ENCODE results near the gene PFN1.
A peak's percentile ranks its signal among the peaks of the same experiment; 100 is the strongest.

Gene PFN1

DNA sequence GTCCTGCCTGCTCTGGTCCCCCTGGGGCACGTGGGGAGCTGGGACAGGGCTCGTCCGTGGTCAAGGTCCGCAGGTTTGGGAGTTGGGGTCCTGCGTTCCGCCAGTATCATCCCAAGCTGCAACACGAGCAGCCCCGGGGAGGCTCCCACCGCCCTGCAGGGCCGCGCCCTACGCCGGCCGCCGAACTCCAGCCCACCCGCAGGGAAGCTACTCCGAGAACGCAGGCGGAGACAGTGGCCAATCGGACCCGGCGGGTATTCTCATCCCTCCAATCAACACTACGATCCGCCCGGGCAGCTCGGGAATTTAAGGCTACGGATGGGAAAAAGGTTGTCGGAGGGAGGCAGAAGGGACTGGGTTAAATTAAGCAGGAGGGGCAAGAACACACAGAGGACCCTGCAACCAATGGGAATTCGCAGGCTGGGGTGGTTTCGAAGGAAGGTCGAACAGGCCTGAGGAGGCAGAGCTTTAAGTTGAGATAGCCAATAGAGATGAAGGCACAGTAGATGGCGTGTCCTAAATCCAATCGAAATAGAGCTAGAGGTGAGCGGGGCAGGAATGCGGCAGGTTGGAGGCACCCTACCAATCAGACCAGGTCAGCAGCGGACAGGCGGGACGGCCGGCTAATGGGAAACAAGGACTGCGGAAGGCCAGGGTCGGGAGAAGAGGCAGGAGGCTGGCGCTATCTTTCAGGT is 18.7 kb upstream of the PFN1 start:
- H4K8ac ChIP-seq (ENCODE audit: low read depth, low read length), result no peak overlapping the region

GRCh38 chr17:4965311-4965986 is 17.1 kb upstream of the PFN1 start:
- H3K27ac ChIP-seq (ENCODE audit: low read depth, low read length), result no peak overlapping the region
- whole genome bisulfite sequencing (ENCODE audit: extremely low coverage, insufficient coverage, low lambda C conversion rate), result no CpG with 5 or more reads among the region's 15 CpGs
- no peak overlapping the region for H2BK15ac ChIP-seq (replicated peaks; ENCODE audit: low read depth)

More for the DNA sequence above, 18.7 kb upstream of the PFN1 start:
- Histone ChIP-seq H3K79me1 (ENCODE audit: low read length) (peaks cover 10% of the 10 kb centered on the region), H3K4ac (ENCODE audit: low read depth, low read length) (peak overlapping the region; percentile 74), H2BK15ac (replicated peaks; ENCODE audit: low read depth) (no peak overlapping the region), H3K36me3 (ENCODE audit: control insufficient read depth, insufficient read depth, low read length) (no peaks in the 10 kb centered on the region), H3K18ac (ENCODE audit: low read length) (peak overlapping the region; percentile 94), H3K4me2 (ENCODE audit: low read length) (peak overlapping the region; percentile 77), H2BK120ac (ENCODE audit: low read depth, low read length) (peak overlapping the region; percentile 45), H3K4me1 (ENCODE audit: control insufficient read depth, low read depth, low read length) (peaks cover 4% of the 10 kb centered on the region), H3K56ac (ENCODE audit: low read length) (peak overlapping the region; percentile 96), H4K5ac (ENCODE audit: low read length) (no peak overlapping the region), H3K27me3 (ENCODE audit: insufficient read depth, low read length, poor library complexity) (no peaks in the 10 kb centered on the region), H3K79me2 (ENCODE audit: control insufficient read depth, insufficient read depth, low read length) (peaks cover 6% of the 10 kb centered on the region), H2BK5ac (ENCODE audit: low read length) (peak overlapping the region; percentile 81), H3K9ac (ENCODE audit: low read length) (peak overlapping the region; percentile 94), H3K4me3 (ENCODE audit: low read length) (peak overlapping the region; percentile 58), H3K27ac (ENCODE audit: low read depth, low read length) (peak overlapping the region; percentile 97), H3K23ac (ENCODE audit: low read length) (peak overlapping the region; percentile 81), H2AK5ac (ENCODE audit: low read length) (peak overlapping the region; percentile 68)
- DNase-seq, result peak; percentile 100
- no CpG with 5 or more reads among the region's 42 CpGs for WGBS (ENCODE audit: extremely low coverage, insufficient coverage, low lambda C conversion rate)

GRCh38 chr17:4960279-4960922 is 12.1 kb upstream of the PFN1 start:
- Histone ChIP-seq H3K18ac (ENCODE audit: low read length) (no peak overlapping the region), H3K4me3 (ENCODE audit: low read length) (no peak overlapping the region), H3K4me1 (ENCODE audit: control insufficient read depth, low read depth, low read length) (no peaks in the 10 kb centered on the region), H3K4ac (ENCODE audit: low read depth, low read length) (no peak overlapping the region), H2BK120ac (ENCODE audit: low read depth, low read length) (no peak overlapping the region), H3K79me2 (ENCODE audit: control insufficient read depth, insufficient read depth, low read length) (peaks cover 1% of the 10 kb centered on the region), H2AK5ac (ENCODE audit: low read length) (no peak overlapping the region), H2BK5ac (ENCODE audit: low read length) (no peak overlapping the region), H4K8ac (ENCODE audit: low read depth, low read length) (no peak overlapping the region), H4K5ac (ENCODE audit: low read length) (no peak overlapping the region), H2BK15ac (replicated peaks; ENCODE audit: low read depth) (no peak overlapping the region), H3K23ac (ENCODE audit: low read length) (peak overlapping the region; percentile 31), H3K4me2 (ENCODE audit: low read length) (no peak overlapping the region), H3K27ac (ENCODE audit: low read depth, low read length) (no peak overlapping the region), H3K9ac (ENCODE audit: low read length) (no peak overlapping the region), H3K27me3 (ENCODE audit: insufficient read depth, low read length, poor library complexity) (no peaks in the 10 kb centered on the region), H3K36me3 (ENCODE audit: control insufficient read depth, insufficient read depth, low read length) (peaks cover 4% of the 10 kb centered on the region), H3K56ac (ENCODE audit: low read length) (peak overlapping the region; percentile 12), H3K79me1 (ENCODE audit: low read length) (peaks cover 3% of the 10 kb centered on the region)
- peak; percentile 36 for DNase-seq
- WGBS (ENCODE audit: extremely low coverage, insufficient coverage, low lambda C conversion rate), result no CpG with 5 or more reads among the region's 9 CpGs

More at GRCh38 chr17:4965311-4965986, 17.1 kb upstream of the PFN1 start:
- Histone ChIP-seq H3K27me3 (ENCODE audit: insufficient read depth, low read length, poor library complexity) (no peaks in the 10 kb centered on the region), H3K4me2 (ENCODE audit: low read length) (no peak overlapping the region), H4K5ac (ENCODE audit: low read length) (no peak overlapping the region), H3K79me2 (ENCODE audit: control insufficient read depth, insufficient read depth, low read length) (peaks cover 6% of the 10 kb centered on the region), H3K9ac (ENCODE audit: low read length) (no peak overlapping the region), H3K79me1 (ENCODE audit: low read length) (peaks cover 10% of the 10 kb centered on the region), H3K4me1 (ENCODE audit: control insufficient read depth, low read depth, low read length) (peaks cover 4% of the 10 kb centered on the region), H3K56ac (ENCODE audit: low read length) (no peak overlapping the region), H4K8ac (ENCODE audit: low read depth, low read length) (no peak overlapping the region), H3K4me3 (ENCODE audit: low read length) (no peak overlapping the region), H3K4ac (ENCODE audit: low read depth, low read length) (no peak overlapping the region), H2BK120ac (ENCODE audit: low read depth, low read length) (no peak overlapping the region), H3K36me3 (ENCODE audit: control insufficient read depth, insufficient read depth, low read length) (no peaks in the 10 kb centered on the region), H3K23ac (ENCODE audit: low read length) (no peak overlapping the region), H2AK5ac (ENCODE audit: low read length) (no peak overlapping the region), H3K18ac (ENCODE audit: low read length) (no peak overlapping the region), H2BK5ac (ENCODE audit: low read length) (no peak overlapping the region)
- no peak for DNase-seq

DNA sequence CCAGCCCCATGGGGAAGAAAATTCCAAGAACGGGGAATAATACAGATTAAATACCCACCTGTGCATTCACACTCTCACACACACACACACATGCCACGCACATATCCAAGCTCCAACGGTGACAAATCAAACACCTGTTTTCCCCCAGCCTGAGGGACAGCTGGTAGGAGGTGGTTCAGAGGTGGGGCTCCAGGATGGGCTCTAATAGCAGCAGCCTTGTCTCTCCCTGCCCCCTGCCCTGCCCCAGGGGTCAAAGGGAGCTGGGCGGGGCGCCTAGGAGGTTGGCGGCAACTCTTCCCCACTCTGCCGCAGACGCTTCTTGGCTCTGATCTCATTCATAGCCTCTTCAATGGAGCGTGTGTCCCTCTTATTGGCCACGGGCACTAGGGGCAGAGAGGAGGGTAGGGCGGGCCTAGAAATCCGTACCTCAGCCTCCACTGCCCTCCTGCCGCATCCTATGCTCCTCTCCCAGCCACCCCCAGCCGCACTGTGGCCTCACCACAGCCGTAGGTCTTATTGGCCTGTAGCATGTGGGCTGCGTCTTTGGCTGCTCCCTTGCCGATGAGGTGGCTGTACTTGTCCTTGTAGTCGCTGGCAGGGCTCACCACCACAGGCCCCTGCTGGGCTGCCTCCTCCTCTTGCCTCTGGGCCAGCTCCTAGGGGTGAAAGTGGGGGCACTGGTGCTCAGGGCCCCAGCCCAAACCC is 11.1 kb upstream of the PFN1 start:
- Histone ChIP-seq H3K4me1 (ENCODE audit: control insufficient read depth, low read depth, low read length) (no peaks in the 10 kb centered on the region), H2BK120ac (ENCODE audit: low read depth, low read length) (no peak overlapping the region), H3K23ac (ENCODE audit: low read length) (no peak overlapping the region), H3K9ac (ENCODE audit: low read length) (no peak overlapping the region), H2BK5ac (ENCODE audit: low read length) (no peak overlapping the region), H3K79me1 (ENCODE audit: low read length) (no peaks in the 10 kb centered on the region), H3K27me3 (ENCODE audit: insufficient read depth, low read length, poor library complexity) (no peaks in the 10 kb centered on the region), H3K4me2 (ENCODE audit: low read length) (no peak overlapping the region), H3K27ac (ENCODE audit: low read depth, low read length) (no peak overlapping the region), H3K56ac (ENCODE audit: low read length) (no peak overlapping the region), H3K4ac (ENCODE audit: low read depth, low read length) (no peak overlapping the region), H3K79me2 (ENCODE audit: control insufficient read depth, insufficient read depth, low read length) (no peaks in the 10 kb centered on the region), H4K5ac (ENCODE audit: low read length) (no peak overlapping the region), H4K8ac (ENCODE audit: low read depth, low read length) (no peak overlapping the region), H3K36me3 (ENCODE audit: control insufficient read depth, insufficient read depth, low read length) (peaks cover 4% of the 10 kb centered on the region), H3K18ac (ENCODE audit: low read length) (no peak overlapping the region), H2AK5ac (ENCODE audit: low read length) (no peak overlapping the region), H2BK15ac (replicated peaks; ENCODE audit: low read depth) (no peak overlapping the region), H3K4me3 (ENCODE audit: low read length) (no peak overlapping the region)
- WGBS (ENCODE audit: extremely low coverage, insufficient coverage, low lambda C conversion rate), result no CpG with 5 or more reads among the region's 18 CpGs
- no peak for DNase-seq

DNA sequence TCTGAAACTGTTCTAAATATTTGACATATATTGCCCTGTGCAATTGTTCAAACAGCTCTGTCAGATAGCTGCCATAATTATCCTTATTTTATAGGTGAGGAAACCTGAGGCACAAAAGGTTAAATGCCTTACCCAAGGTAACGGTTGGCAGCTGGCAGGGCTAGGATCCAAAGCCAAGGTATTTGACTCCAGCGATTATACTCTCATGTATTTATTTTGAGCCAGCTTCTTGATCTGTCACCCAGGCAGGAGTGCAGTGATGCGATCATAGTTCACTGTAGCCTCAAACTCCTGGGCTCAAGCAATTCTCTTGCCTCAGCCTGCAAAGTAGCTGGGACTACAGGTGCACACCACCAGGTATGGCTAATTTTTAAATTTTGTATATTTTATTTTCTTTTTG is 9.8 kb upstream of the PFN1 start:
- H2AK5ac ChIP-seq (ENCODE audit: low read length), result no peak overlapping the region
- no peak overlapping the region for H3K4ac ChIP-seq (ENCODE audit: low read depth, low read length)
- no CpG with 5 or more reads among the region's 3 CpGs for WGBS (ENCODE audit: extremely low coverage, insufficient coverage, low lambda C conversion rate)
- H3K4me3 ChIP-seq (ENCODE audit: low read length), result no peak overlapping the region
- no peak overlapping the region for H3K4me2 ChIP-seq (ENCODE audit: low read length)
- no peak overlapping the region for H4K5ac ChIP-seq (ENCODE audit: low read length)
- no peak overlapping the region for H3K18ac ChIP-seq (ENCODE audit: low read length)
- H3K9ac ChIP-seq (ENCODE audit: low read length), result no peak overlapping the region
- H3K27me3 ChIP-seq (ENCODE audit: insufficient read depth, low read length, poor library complexity), result no peaks in the 10 kb centered on the region
- peaks cover 4% of the 10 kb centered on the region for H3K36me3 ChIP-seq (ENCODE audit: control insufficient read depth, insufficient read depth, low read length)
- H3K23ac ChIP-seq (ENCODE audit: low read length), result no peak overlapping the region
- no peak overlapping the region for H2BK15ac ChIP-seq (replicated peaks; ENCODE audit: low read depth)
- no peak overlapping the region for H2BK5ac ChIP-seq (ENCODE audit: low read length)
- H3K27ac ChIP-seq (ENCODE audit: low read depth, low read length), result no peak overlapping the region
- H4K8ac ChIP-seq (ENCODE audit: low read depth, low read length), result no peak overlapping the region
- H3K79me1 ChIP-seq (ENCODE audit: low read length), result no peaks in the 10 kb centered on the region
- H2BK120ac ChIP-seq (ENCODE audit: low read depth, low read length), result no peak overlapping the region
- no peaks in the 10 kb centered on the region for H3K79me2 ChIP-seq (ENCODE audit: control insufficient read depth, insufficient read depth, low read length)
- no peaks in the 10 kb centered on the region for H3K4me1 ChIP-seq (ENCODE audit: control insufficient read depth, low read depth, low read length)
- H3K56ac ChIP-seq (ENCODE audit: low read length), result no peak overlapping the region
- no peak for DNase-seq
